ENCODE results near the gene HIRA.
A peak's percentile ranks its signal among the peaks of the same experiment; 100 is the strongest.

The HIRA gene

GRCh38 chr22:19454156-19454555, 22.6 kb upstream of the HIRA start:
- Histone ChIP-seq H3K9me3 (ENCODE audit: control extremely low read depth in 1 of 5, control insufficient read depth in 4 of 5, insufficient read depth in 2 of 5, low read depth in 1 of 5, low read length in 4 of 5) (no peaks in the 10 kb centered on the region), H3K36me3 (ENCODE audit: control insufficient read depth in 4 of 4, insufficient read depth in 4 of 4, low read length in 3 of 4) (peaks cover 18 to 74% (median 58%) of the 10 kb centered on the region in 4 experiments), H3K4me3 (ENCODE audit: control insufficient read depth in 1 of 7, extremely low read depth in 1 of 7, insufficient read depth in 4 of 7, low read depth in 2 of 7, low read length in 6 of 7) (no peak overlapping the region), H3K27me3 (replicated peaks in 2 of 5; ENCODE audit: control insufficient read depth in 4 of 5, insufficient read depth in 5 of 5, low read length in 4 of 5) (no peaks in the 10 kb centered on the region), H3K4me1 (ENCODE audit: control extremely low read depth in 1 of 4, control insufficient read depth in 4 of 4, insufficient read depth in 4 of 4, low read length in 3 of 4) (peaks cover 0 to under 1% (median 0%) of the 10 kb centered on the region in 4 experiments), H3K27ac (ENCODE audit: insufficient read depth in 1 of 2, low read depth in 1 of 2, low read length in 2 of 2, poor library complexity in 1 of 2, severe bottlenecking in 2 of 2) (no peak overlapping the region)
- ChIA-PET CTCF (no interaction called here), POLR2A (no interaction called here)
- 100% methylated on average over 4 of the region's 6 CpGs for WGBS (ENCODE audit: insufficient coverage)
- no peak for DNase-seq

GRCh38 chr22:19453718-19454117, 22.2 kb upstream of the HIRA start:
- peaks cover 18 to 78% (median 57%) of the 10 kb centered on the region in 4 experiments for H3K36me3 ChIP-seq (ENCODE audit: control insufficient read depth in 4 of 4, insufficient read depth in 4 of 4, low read length in 3 of 4)

GRCh38 chr22:19451570-19451969, 20.0 kb upstream of the HIRA start:
- DNase-seq, result no peak
- H3K36me3 ChIP-seq (ENCODE audit: control insufficient read depth in 4 of 4, insufficient read depth in 4 of 4, low read length in 3 of 4), result peaks cover 11 to 64% (median 45%) of the 10 kb centered on the region in 4 experiments

More at GRCh38 chr22:19453718-19454117, 22.2 kb upstream of the HIRA start:
- Histone ChIP-seq H3K27me3 (replicated peaks in 2 of 5; ENCODE audit: control insufficient read depth in 4 of 5, insufficient read depth in 5 of 5, low read length in 4 of 5) (no peaks in the 10 kb centered on the region), H3K9me3 (ENCODE audit: control extremely low read depth in 1 of 5, control insufficient read depth in 4 of 5, insufficient read depth in 2 of 5, low read depth in 1 of 5, low read length in 4 of 5) (no peaks in the 10 kb centered on the region), H3K4me3 (ENCODE audit: control insufficient read depth in 1 of 7, extremely low read depth in 1 of 7, insufficient read depth in 4 of 7, low read depth in 2 of 7, low read length in 6 of 7) (no peak overlapping the region), H3K4me1 (ENCODE audit: control extremely low read depth in 1 of 4, control insufficient read depth in 4 of 4, insufficient read depth in 4 of 4, low read length in 3 of 4) (peaks cover 0 to 4% (median under 1%) of the 10 kb centered on the region in 4 experiments), H3K27ac (ENCODE audit: insufficient read depth in 1 of 2, low read depth in 1 of 2, low read length in 2 of 2, poor library complexity in 1 of 2, severe bottlenecking in 2 of 2) (no peak overlapping the region)
- 95% methylated on average over 3 of the region's 5 CpGs for WGBS (ENCODE audit: insufficient coverage)
- ChIA-PET CTCF (no interaction called here), POLR2A (no interaction called here)
- DNase-seq, result no peak

GRCh38 chr22:19450363-19451175, 19.0 kb upstream of the HIRA start:
- no peaks in the 10 kb centered on the region for H3K9me3 ChIP-seq (ENCODE audit: control extremely low read depth in 1 of 5, control insufficient read depth in 4 of 5, insufficient read depth in 2 of 5, low read depth in 1 of 5, low read length in 4 of 5)
- POLR2A ChIA-PET, result no interaction called here
- H3K4me1 ChIP-seq (ENCODE audit: control extremely low read depth in 1 of 4, control insufficient read depth in 4 of 4, insufficient read depth in 4 of 4, low read length in 3 of 4), result peaks cover 9 to 26% (median 20%) of the 10 kb centered on the region in 4 experiments
- no peaks in the 10 kb centered on the region for H3K27me3 ChIP-seq (replicated peaks in 2 of 5; ENCODE audit: control insufficient read depth in 4 of 5, insufficient read depth in 5 of 5, low read length in 4 of 5)
- CTCF ChIA-PET, result interaction anchor here (1.0 to 1.3 kb wide), 2 partner anchors 16 to 19 kb away, joined by 4 read pairs; partner anchors contain the start of gene HIRA
- H3K27ac ChIP-seq (ENCODE audit: insufficient read depth in 1 of 2, low read depth in 1 of 2, low read length in 2 of 2, poor library complexity in 1 of 2, severe bottlenecking in 2 of 2), result no peak overlapping the region
- 97% methylated on average over 5 of the region's 8 CpGs for WGBS (ENCODE audit: insufficient coverage)
- no peak for DNase-seq
- peaks cover 11 to 58% (median 40%) of the 10 kb centered on the region in 4 experiments for H3K36me3 ChIP-seq (ENCODE audit: control insufficient read depth in 4 of 4, insufficient read depth in 4 of 4, low read length in 3 of 4)
- no peak overlapping the region for H3K4me3 ChIP-seq (ENCODE audit: control insufficient read depth in 1 of 7, extremely low read depth in 1 of 7, insufficient read depth in 4 of 7, low read depth in 2 of 7, low read length in 6 of 7)

More at GRCh38 chr22:19451570-19451969, 20.0 kb upstream of the HIRA start:
- H3K27me3 ChIP-seq (replicated peaks in 2 of 5; ENCODE audit: control insufficient read depth in 4 of 5, insufficient read depth in 5 of 5, low read length in 4 of 5), result no peaks in the 10 kb centered on the region
- ChIA-PET CTCF (interaction anchor here (1.0 to 1.3 kb wide), 2 partner anchors 15 to 20 kb away, joined by 4 read pairs; partner anchors contain the start of gene HIRA), POLR2A (interaction anchor here (0.5 kb wide), 1 partner anchor 35 kb away, joined by 3 read pairs; no protein-coding TSS in a partner anchor)
- no peak overlapping the region for H3K27ac ChIP-seq (ENCODE audit: insufficient read depth in 1 of 2, low read depth in 1 of 2, low read length in 2 of 2, poor library complexity in 1 of 2, severe bottlenecking in 2 of 2)
- H3K4me1 ChIP-seq (ENCODE audit: control extremely low read depth in 1 of 4, control insufficient read depth in 4 of 4, insufficient read depth in 4 of 4, low read length in 3 of 4), result peaks cover 4 to 16% (median 15%) of the 10 kb centered on the region in 4 experiments
- WGBS (ENCODE audit: insufficient coverage), result 100% methylated on average over 1 of the region's 4 CpGs
- no peak overlapping the region for H3K4me3 ChIP-seq (ENCODE audit: control insufficient read depth in 1 of 7, extremely low read depth in 1 of 7, insufficient read depth in 4 of 7, low read depth in 2 of 7, low read length in 6 of 7)
- no peaks in the 10 kb centered on the region for H3K9me3 ChIP-seq (ENCODE audit: control extremely low read depth in 1 of 5, control insufficient read depth in 4 of 5, insufficient read depth in 2 of 5, low read depth in 1 of 5, low read length in 4 of 5)

GRCh38 chr22:19449422-19449767, 17.9 kb upstream of the HIRA start:
- CTCF ChIA-PET, result no interaction called here
- no peak overlapping the region for H3K27ac ChIP-seq (ENCODE audit: insufficient read depth in 1 of 2, low read depth in 1 of 2, low read length in 2 of 2, poor library complexity in 1 of 2, severe bottlenecking in 2 of 2)
- H3K27me3 ChIP-seq (replicated peaks in 2 of 5; ENCODE audit: control insufficient read depth in 4 of 5, insufficient read depth in 5 of 5, low read length in 4 of 5), result no peaks in the 10 kb centered on the region
- no peak overlapping the region for H3K4me3 ChIP-seq (ENCODE audit: control insufficient read depth in 1 of 7, extremely low read depth in 1 of 7, insufficient read depth in 4 of 7, low read depth in 2 of 7, low read length in 6 of 7)
- POLR2A ChIA-PET, result no interaction called here
- H3K36me3 ChIP-seq (ENCODE audit: control insufficient read depth in 4 of 4, insufficient read depth in 4 of 4, low read length in 3 of 4), result peaks cover 9 to 56% (median 34%) of the 10 kb centered on the region in 4 experiments
- peaks cover 9 to 29% (median 20%) of the 10 kb centered on the region in 4 experiments for H3K4me1 ChIP-seq (ENCODE audit: control extremely low read depth in 1 of 4, control insufficient read depth in 4 of 4, insufficient read depth in 4 of 4, low read length in 3 of 4)
- H3K9me3 ChIP-seq (ENCODE audit: control extremely low read depth in 1 of 5, control insufficient read depth in 4 of 5, insufficient read depth in 2 of 5, low read depth in 1 of 5, low read length in 4 of 5), result no peaks in the 10 kb centered on the region
- no peak for DNase-seq
- WGBS (ENCODE audit: insufficient coverage), result 80% methylated on average over 1 of the region's 2 CpGs

GRCh38 chr22:19448739-19449421, 17.3 kb upstream of the HIRA start:
- Histone ChIP-seq H3K36me3 (ENCODE audit: control insufficient read depth in 4 of 4, insufficient read depth in 4 of 4, low read length in 3 of 4) (peaks cover 5 to 56% (median 31%) of the 10 kb centered on the region in 4 experiments), H3K4me3 (ENCODE audit: control insufficient read depth in 1 of 7, extremely low read depth in 1 of 7, insufficient read depth in 4 of 7, low read depth in 2 of 7, low read length in 6 of 7) (peak overlapping the region in 4 of 7 experiments; percentile 82 to 96 (median 92)), H3K4me1 (ENCODE audit: control extremely low read depth in 1 of 4, control insufficient read depth in 4 of 4, insufficient read depth in 4 of 4, low read length in 3 of 4) (peaks cover 9 to 29% (median 20%) of the 10 kb centered on the region in 4 experiments), H3K27ac (ENCODE audit: insufficient read depth in 1 of 2, low read depth in 1 of 2, low read length in 2 of 2, poor library complexity in 1 of 2, severe bottlenecking in 2 of 2) (no peak overlapping the region), H3K27me3 (replicated peaks in 2 of 5; ENCODE audit: control insufficient read depth in 4 of 5, insufficient read depth in 5 of 5, low read length in 4 of 5) (no peaks in the 10 kb centered on the region), H3K9me3 (ENCODE audit: control extremely low read depth in 1 of 5, control insufficient read depth in 4 of 5, insufficient read depth in 2 of 5, low read depth in 1 of 5, low read length in 4 of 5) (no peaks in the 10 kb centered on the region)
- 100% methylated on average over 2 of the region's 5 CpGs for WGBS (ENCODE audit: insufficient coverage)
- DNase-seq, result no peak
- POLR2A ChIA-PET, result no interaction called here
- CTCF ChIA-PET, result no interaction called here

Measured in common myeloid progenitor, CD34-positive (primary cell).